GM19328 (cell line): ENCODE data around the gene CYP2A7.
"Not testable (repeated sequence)": the region's sequence is repeated elsewhere in the genome, so short reads cannot be mapped to it uniquely, and the experiment has no call there.

Source experiments
- ATAC-seq: cut with Tn5 transposase; IDR thresholded peaks from one replicate; pipeline ENCODE4 v1.9.1; 2021; ENCODE audit warnings: mild to moderate bottlenecking, moderate library complexity; ENCODE audit not compliant: unreplicated experiment

The CYP2A7 gene

DNA sequence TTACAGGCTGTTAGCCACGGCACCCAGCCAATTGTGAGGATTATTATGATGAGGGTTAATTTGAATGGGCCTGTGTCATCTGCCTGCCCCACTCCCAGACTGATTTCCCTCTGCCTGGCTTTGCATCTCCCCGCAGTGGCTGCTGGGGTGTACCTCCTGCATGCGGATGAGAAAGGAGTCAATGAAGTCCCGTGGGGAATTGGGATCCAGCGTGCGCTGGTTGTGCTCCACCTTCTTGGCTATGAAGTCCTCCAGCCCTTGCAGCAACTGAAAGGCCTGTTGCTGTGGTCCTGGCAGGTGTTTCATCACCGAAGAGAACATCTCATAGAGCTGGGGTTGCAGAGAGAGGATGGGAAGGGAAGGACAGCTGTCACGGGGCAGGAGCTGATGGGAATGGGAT, 35.3 kb downstream of the CYP2A7 start:
- ATAC-seq = not testable (repeated sequence)

DNA sequence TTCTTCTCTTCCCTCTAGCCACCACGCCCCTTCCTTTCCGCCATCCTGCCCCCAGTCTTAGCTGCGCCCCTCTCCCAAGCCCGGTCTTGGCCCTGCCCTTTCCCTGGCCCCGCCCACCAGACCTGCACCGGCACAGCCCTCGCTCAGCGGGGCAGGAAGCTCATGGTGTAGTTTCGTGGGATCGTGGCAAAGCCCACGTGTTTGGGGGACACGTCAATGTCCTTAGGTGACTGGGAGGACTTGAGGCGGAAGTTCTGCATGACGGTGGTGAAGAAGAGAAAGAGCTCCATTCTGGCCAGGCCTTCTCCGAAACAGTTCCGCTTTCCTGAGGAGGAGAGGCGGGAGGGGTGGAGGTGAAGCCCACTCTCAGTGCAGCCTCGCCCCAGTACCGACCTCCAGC, 38.4 kb downstream of the CYP2A7 start:
- ATAC-seq = not testable (repeated sequence)

DNA sequence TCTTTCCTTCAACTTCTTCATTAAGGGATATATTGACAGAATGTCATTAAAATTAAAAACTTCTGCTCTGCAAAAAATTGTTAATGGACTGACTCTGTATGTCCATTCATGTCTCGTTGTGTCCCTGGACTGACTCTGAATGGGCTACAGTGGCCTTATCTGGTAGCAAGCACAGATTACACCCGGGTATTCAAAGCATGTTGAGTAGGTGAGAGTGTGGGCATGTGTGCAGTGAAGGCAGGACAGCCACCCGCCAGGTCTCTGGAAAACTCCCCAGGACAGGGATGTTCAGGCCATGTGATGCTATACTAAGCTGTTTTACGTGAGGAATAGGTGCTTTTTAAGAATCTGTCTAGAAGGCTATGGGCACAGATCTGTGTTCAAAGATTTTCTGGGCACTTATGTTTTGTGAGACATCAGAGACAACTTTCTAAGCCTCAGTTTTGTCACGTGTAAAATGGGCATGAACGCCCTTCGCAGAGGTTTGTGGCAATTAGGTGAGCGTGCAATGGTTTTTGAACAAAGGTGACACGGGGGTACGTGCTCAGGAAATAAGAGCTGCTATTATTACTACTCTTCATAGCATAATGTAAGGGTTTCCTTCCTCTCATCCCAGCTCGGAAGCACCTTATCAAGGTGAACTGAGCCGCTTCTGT, 38.9 kb downstream of the CYP2A7 start:
- ATAC-seq = not testable (repeated sequence)

DNA sequence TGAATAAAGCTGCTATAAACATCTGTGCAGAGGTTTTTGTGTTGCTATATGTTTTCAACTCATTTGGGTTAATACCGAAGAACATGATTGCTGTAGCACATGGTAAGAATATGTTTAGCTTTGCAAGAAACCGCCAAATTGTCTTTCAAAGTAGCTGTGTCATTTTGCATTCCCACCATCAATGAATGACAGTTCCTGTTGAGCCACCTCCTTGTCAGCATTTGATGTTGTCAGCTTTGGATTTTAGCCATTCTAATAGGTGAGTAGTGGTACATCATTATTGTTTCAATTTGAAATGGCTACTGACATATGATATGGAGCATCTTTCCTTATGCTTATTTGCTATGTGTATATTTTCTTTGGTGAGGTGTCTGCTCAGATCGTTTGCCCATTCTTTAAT, 40.0 kb downstream of the CYP2A7 start:
- not testable (repeated sequence) for ATAC-seq

DNA sequence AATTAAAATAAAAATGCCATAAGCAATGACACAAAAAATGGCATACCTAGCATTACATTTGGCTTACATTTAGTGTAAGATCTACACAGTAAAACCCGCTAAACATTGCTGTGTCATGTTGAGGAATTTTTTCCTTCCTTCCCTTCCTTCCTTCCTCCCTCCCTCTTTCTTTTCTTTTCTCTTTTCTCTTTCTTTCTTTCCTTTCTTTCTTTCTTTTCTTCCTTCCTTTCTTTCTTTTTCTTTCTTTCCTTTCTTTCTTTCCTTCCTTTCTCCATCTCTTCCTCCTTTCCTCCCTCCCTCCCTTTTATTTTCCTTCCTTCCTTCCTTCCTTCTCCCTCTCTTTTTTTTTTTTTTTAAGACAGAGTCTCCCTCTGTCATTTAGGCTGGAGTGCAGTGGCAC, 43.6 kb downstream of the CYP2A7 start:
- ATAC-seq = not testable (repeated sequence)

DNA sequence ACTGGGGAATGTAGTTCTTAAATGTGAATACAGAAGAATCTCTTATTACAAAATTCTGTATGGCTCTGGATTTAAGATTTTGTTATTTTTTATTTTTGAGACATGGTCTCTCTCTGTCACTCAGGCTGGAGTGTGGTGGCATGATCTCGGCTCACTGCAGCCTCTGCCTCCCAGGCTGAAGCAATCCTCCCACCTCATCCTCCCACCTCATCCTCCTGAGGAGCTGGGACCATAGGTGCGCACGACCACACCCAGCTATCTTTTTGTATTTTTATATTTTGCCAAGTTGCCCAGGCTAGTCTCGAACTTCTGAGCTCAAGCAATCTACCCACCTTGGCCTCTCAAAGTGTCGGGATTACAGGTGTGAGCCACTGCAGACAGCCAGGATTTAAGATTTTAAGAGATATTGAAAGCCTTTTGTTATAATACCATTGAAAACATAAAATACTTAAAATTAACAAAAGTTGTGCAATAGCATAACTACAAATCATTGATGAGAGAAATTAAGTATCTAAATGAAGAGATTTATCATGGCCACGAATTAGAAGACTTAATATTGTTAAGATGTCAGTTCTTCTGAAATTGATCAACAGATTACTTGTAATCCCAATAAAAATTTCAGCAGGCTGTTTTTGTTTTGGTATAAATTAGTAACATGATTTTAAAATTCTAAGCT, 45.1 kb downstream of the CYP2A7 start:
- ATAC-seq = no peak

DNA sequence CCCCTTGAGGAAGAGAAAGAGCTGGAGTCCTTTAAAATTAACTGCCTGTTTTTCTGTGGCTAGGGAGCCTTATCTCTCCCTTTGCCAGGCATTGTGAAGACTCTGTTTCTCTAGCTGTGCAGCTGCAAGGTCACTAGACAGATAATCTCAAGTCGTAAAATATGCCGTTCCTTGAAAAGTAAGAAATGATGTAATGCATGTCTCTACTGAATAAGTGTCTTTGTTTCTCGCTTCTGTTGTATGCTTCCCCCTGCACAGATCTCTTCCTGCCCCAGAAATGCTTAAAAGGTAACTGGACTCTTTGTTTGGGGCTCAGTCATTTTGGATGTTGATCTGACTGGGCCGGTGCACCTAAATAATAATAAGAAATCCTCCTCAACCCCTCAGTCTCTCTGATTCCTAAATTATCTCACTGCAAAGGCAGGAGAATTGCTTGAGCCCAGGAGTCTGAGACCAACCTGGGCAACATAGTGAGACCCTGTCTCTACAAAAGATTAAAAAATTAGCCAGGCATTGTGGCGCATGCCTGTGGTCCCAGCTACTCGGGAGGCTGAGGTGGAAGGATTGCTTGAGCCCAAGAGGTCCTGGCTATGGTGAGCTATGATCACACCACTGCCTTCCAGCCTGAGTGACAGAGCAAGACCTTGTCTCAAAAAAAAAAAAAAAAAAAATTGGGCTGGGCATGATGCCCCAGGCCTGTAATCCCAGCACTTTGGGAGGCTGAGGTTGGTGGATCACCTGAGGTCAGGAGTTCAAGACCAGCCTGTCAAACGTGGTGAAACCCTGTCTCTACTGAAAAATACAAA, 48.1 kb downstream of the CYP2A7 start:
- not testable (repeated sequence) for ATAC-seq

DNA sequence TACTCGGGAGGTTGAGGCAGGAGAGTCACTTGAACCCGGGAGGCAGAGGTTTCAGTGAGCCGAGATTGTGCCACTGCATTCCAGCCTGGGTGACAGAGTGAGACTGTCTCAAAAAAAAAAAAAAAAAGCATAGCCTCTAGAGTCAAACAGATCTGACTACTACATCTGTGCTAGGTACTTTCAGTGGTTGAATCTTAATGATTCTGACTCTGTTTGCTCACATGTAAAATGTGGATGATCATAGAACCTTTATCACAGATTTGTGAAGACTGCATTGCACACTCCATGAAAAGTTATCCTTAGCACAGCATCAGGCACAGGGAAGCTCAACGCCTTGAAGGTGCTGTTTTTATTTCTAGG, 49.6 kb downstream of the CYP2A7 start:
- not testable (repeated sequence) for ATAC-seq

DNA sequence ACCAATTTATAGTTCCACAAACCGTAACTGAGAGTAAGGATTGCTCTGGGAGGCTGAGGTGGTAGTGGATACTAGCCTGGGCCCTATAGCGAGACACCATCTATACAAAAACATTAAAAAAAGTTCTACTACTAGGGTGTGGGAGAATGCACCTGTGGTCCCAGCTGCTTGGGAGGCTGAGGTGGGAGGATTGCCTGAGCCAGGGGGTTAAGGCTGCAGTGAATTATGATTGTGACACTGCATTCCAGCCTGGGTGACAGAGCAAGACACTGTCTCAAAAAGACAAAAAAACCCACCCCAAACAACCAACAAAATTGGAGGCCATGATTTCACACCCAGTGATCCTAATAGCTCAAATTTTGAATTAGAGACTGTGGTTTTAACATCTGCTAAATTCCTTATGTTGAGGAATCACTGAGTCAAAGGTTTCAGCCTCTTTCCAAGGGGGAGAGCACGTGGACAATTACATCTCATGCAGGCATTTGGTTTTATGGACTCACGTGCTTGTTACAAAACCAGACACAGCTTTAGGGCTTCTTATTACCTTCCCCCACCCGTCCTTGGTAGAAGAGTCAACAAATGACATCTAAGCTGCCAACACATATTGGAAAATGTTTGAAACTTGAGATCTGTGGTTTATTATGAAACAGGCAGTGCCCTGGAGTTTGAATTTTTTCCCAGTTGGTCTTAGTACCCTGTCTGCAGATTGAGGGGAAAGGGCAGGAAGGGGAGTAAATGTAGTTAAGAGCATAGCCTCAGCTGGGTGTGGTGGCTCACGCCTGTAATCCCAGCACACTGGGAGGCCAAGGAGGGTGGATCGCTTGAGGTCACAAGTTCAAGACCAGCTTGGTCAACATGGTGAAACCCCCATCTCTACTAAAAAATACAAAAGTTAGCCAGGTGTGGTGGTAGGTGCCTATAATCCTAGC, 50.3 kb downstream of the CYP2A7 start:
- ATAC-seq = no peak

DNA sequence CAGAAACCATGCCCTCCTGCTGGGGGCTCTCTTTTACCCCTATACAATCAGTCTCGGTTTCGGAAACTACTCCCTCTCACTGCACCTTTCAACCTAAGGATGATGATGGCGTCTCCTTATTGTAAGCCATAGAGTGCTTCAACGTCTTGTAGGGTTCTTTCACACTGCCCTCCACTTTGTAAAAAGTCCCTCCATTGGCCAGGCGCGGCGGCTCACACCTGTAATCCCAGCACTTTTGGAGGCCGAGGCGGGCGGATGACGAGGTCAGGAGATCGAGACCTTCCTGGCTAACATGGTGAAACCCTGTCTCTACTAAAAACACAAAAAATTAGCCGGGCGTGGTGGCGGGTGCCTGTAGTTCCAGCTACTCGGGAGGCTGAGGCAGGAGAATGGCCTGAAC, 51.3 kb downstream of the CYP2A7 start:
- ATAC-seq = not testable (repeated sequence)

DNA sequence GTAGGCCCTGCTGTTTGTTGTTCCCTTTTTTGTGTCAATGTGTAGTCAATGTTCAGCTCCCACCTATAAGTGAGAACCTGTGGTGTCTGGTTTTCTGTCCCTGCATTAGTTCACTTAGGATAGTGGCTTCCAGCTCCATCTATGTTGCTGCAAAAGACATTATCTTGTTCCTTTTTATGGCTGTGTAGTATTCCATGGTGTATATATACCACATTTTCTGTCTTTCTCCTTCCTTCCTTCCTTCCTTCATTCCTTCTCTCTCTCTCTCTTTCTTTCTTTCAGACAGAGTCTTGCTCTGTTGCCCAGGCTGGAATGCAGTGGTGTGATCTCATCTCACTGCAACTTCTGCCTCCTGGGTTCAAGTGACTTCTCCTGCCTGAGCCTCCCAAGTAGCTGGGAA, 52.8 kb downstream of the CYP2A7 start:
- no peak for ATAC-seq

DNA sequence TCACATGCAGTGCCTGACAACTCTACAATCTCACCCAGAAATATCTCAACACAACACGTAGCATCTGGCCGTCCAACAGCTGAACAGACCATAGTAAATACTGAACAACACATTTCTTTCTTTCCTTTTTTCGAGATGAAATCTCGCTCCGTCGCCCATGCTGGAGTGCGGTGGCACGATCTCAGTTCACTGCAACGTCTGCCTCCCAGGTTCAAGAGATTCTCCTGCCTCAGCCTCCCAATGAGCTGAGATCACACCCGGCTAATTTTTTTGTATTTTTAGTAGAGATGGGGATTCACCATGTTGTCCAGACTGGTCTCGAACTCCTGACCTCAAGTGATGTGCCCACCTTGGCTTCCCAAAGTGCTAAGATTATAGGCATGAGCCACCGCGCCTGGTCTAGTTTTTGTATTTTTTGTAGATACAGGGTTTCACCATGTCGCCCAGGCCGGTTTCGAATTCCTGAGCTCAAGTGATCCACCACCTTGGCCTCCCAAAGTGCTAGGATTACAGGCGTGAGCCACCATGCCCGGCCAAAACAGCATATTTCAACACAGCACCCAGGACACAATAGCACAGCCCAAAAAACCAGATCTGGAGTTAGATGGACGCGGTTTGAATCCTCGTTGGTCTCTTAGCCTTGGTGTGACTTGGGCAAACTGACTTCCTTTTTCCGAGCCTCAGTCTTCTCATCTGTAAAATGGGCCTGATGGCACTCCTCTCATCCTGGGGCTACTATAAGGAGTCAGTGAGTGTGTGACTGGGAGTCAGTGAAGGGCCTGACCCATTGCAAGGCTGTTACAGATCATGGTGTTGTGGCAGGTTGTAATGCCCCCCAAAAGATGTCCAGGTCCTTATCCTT, 54.4 kb downstream of the CYP2A7 start:
- ATAC-seq = no peak

DNA sequence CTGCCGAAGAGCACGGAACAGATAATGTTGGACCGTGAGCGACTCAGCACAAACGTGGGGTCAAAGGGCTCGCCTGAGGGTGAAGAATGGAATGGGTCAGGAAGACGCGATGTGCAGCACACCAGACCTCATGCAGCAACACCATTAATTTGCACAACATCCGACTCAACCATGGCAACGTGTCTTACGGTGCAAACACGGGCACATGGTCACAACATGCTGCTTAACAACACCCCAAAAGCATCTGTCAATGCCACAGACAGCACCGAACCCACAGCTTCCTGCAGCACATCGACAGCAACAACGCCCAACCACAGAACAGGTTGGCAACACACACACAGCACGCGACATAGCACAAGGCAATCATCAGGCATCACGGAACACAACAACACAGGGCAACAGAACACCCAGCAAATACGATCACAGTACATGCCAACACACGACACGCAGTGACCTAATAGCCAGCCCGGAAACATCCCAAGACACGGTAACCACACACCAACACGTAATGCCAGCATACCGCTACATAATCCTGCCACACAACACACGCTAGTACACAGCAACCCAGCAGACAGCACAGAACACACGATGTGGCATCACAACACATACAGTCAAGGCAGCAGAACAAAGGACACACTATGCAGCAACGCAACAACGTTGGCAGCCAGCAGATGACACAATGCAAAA, 55.2 kb downstream of the CYP2A7 start:
- ATAC-seq = not testable (repeated sequence)

DNA sequence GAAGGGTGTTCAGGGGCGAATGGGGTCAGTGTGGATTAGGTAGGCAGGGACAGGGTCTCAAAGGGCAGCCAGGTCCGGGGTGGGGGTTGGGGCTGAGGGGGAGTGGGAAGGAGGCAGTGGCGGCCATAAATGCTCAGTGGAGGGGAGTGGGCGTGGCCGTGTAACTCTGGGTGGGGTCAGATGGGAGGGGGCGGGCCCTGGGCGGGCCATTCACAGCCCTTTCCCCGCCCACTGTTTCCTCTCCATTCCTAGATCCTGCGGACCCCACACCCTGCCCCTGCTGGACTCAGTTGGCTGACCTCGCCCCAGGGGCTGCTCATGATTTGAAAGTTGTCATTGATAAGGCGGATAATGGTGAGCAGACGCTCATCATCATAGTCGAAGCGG, 55.7 kb downstream of the CYP2A7 start:
- ATAC-seq = not testable (repeated sequence)

DNA sequence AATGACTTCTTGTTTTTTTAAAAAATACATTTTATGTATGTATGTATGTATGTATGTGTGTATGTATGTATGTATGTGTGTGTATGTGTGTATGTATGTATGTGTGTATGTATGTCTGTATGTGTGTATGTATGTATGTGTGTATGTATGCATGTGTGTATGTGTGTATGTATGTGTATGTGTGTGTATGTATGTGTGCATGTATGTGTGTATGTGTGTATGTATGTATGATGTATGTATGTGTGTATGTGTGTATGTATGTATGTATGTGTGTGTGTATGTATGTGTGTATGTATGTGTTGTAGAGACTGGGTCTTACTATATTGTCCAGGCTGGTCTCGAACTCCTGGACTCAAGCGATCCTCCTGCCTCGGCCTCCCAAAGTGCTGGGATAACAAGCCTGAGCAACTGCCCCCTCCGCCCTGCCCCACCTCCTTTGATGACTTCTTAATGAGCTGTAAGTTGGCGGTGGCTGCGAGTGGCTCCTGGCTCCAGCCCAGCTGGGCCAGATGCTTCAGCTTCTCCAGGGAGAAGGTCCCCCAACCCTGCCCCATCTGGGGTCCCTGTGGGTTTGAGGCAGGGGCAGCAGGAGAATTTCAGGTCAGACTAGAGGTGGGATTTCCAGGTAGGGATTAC, 56.5 kb downstream of the CYP2A7 start:
- not testable (repeated sequence) for ATAC-seq
